Panc1 (cell line): Measurements from ENCODE around the gene DYRK2. TPM values are rescaled to one million over a fixed set of nuclear protein-coding genes. Genes with fewer than 3 reads are reported as not detected.

Experiments used
- ATAC-seq: fragments of 200-7000 bp; cut with Tn5 transposase; 2 replicates; pipeline ENCODE4 v1.9.1; 2020; ENCODE audit warnings: mild to moderate bottlenecking, moderate library complexity
- BruUV-seq: library from RNA; stranded (reverse); fragments of 400-500 nt; replicated peaks from 2 replicates; lab custom pipeline; 2021; lab: Mats Ljungman, UMichigan
- CTCF ChIA-PET: fragments of 300-600 bp; sonication (Branson Sonifier 250); formaldehyde crosslinking; loops from one replicate; lab custom pipeline; 2022; ENCODE audit warnings: antibody characterized with exemption; lab: Charles Lee
- POLR2A ChIA-PET: fragments of 300-600 bp; sonication (Branson Sonifier 250); formaldehyde crosslinking; loops from one replicate; lab custom pipeline; 2022; ENCODE audit warnings: antibody characterized with exemption; lab: Charles Lee
- DNase-seq: peaks from one replicate; pipeline ENCODE4 v3.0.0-alpha.2; 2010; ENCODE audit warnings: low read depth, low spot score
- H3K27ac ChIP-seq: 2 replicates; pipeline ENCODE4 v1.5.1; 2011; ENCODE audit warnings: mild to moderate bottlenecking, low read length, inconsistent platforms
- H3K27me3 ChIP-seq: fragments of 200-500 bp; sonication (Bioruptor generic); 2 replicates; pipeline ENCODE4 v1.6.0; 2014; ENCODE audit warnings: low read length, inconsistent platforms; ENCODE audit not compliant: control insufficient read depth, insufficient read depth
- H3K36me3 ChIP-seq: fragments of 200-500 bp; sonication (Bioruptor generic); 2 replicates; pipeline ENCODE4 v1.5.1; 2014; ENCODE audit warnings: inconsistent platforms, mild to moderate bottlenecking, low read length, moderate library complexity; ENCODE audit not compliant: control insufficient read depth, insufficient read depth
- H3K4me1 ChIP-seq: 2 replicates; pipeline ENCODE4 v1.5.1; 2011; ENCODE audit warnings: inconsistent platforms, mild to moderate bottlenecking, low read length, moderate library complexity; ENCODE audit not compliant: control insufficient read depth, insufficient read depth
- H3K4me3 ChIP-seq, 2 experiments: 2 replicates each; pipeline ENCODE4 v1.5.1; 2011 to 2012; ENCODE audit warnings: low read depth in 2 of 2, low read length in 2 of 2, mild to moderate bottlenecking in 2 of 2, inconsistent platforms in 1 of 2, moderate library complexity in 1 of 2
- H3K9me3 ChIP-seq: fragments of 200-500 bp; sonication (Bioruptor generic); 2 replicates; pipeline ENCODE4 v1.5.1; 2014; ENCODE audit warnings: low read depth, mild to moderate bottlenecking, inconsistent platforms, low read length, moderate library complexity; ENCODE audit not compliant: control insufficient read depth, insufficient read depth
- CTCF ChIP-seq: fragments of 450-650 bp; IDR thresholded peaks from 2 replicates; pipeline ENCODE4 v1.5.1; 2017; ENCODE audit warnings: mild to moderate bottlenecking
- POLR2AphosphoS5 ChIP-seq: IDR thresholded peaks from 2 replicates; pipeline ENCODE4 v1.6.1; 2012; ENCODE audit warnings: mild to moderate bottlenecking, low read depth, low read length, moderate library complexity
- REST ChIP-seq, 2 experiments: IDR thresholded peaks; 2 replicates each; pipeline ENCODE4 v1.6.1; 2011 to 2012; ENCODE audit warnings: low read depth in 2 of 2, control low read depth in 1 of 2, low read length in 1 of 2, mild to moderate bottlenecking in 1 of 2, moderate library complexity in 1 of 2; ENCODE audit not compliant: insufficient read depth in 1 of 2
- SIN3A ChIP-seq: IDR thresholded peaks from 2 replicates; pipeline ENCODE4 v1.6.1; 2012; ENCODE audit warnings: low read depth, mild to moderate bottlenecking, low read length, moderate library complexity, borderline replicate concordance; ENCODE audit not compliant: insufficient read depth
- TCF7L2 ChIP-seq: IDR thresholded peaks from 2 replicates; pipeline ENCODE4 v1.6.1; 2011; ENCODE audit warnings: mild to moderate bottlenecking, low read depth, low read length, inconsistent platforms
- in situ Hi-C: cut with HindIII; loops from 2 replicates; pipeline ENCODE4 v1.10.0; 2016; ENCODE audit warnings: low sequenced_read_pairs, low pct_unique_long_range_greater_than_20kb
- intact Hi-C: fragments of 100-400 bp; cut with micrococcal nuclease; formaldehyde crosslinking; loops from one replicate; pipeline ENCODE4 v1.10.0; 2022; ENCODE audit not compliant: unreplicated experiment
- total RNA-seq: library from RNA; stranded (reverse); gene quantifications from one replicate; pipeline ENCODE4 v1.2.1, GENCODE V29; 2021; ENCODE audit not compliant: unreplicated experiment

Gene DYRK2
- total RNA-seq, 1 experiment from 2014 or later = 9.9 TPM

DNA sequence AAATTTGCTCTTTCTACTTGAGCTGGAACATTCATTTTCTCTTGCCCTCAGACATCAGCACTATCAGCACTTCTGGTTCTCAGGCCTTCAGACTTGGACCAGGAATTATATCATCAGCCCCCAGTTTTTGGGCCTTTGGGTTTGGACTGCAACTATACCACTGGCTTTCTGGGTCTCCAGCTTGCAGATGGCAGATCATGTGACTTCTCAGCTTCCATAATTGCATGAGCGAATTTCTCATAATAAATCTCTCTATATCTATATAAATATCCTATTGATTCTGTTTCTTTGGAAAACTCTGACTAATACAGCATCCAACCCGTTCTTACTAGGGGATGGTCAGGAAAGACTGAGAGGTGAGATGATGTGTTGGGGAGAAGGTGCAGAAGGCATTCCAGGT, 22.4 kb upstream of the DYRK2 start:
- POLR2A ChIA-PET = no interaction called here
- Histone ChIP-seq H3K36me3 (no peaks in the 10 kb centered on the region), H3K4me1 (no peaks in the 10 kb centered on the region), H3K27me3 (peaks cover 1% of the 10 kb centered on the region), H3K9me3 (no peaks in the 10 kb centered on the region), H3K4me3 (no peak overlapping the region), H3K27ac (no peak overlapping the region)
- ATAC-seq = no peak
- TF ChIP-seq TCF7L2 (no peak), REST (IDR thresholded peaks at IDR 0.05; ENCODE audit: insufficient read depth in 1 of 2, low read depth in 2 of 2, low read length in 1 of 2) (no peak), POLR2AphosphoS5 (no peak), SIN3A (no peak), CTCF (no peak)
- DNase-seq = no peak
- in situ Hi-C loops (no loop called here), intact Hi-C loops (no loop called here)
- no TSS peak for BruUV-seq
- CTCF ChIA-PET = no interaction called here

DNA sequence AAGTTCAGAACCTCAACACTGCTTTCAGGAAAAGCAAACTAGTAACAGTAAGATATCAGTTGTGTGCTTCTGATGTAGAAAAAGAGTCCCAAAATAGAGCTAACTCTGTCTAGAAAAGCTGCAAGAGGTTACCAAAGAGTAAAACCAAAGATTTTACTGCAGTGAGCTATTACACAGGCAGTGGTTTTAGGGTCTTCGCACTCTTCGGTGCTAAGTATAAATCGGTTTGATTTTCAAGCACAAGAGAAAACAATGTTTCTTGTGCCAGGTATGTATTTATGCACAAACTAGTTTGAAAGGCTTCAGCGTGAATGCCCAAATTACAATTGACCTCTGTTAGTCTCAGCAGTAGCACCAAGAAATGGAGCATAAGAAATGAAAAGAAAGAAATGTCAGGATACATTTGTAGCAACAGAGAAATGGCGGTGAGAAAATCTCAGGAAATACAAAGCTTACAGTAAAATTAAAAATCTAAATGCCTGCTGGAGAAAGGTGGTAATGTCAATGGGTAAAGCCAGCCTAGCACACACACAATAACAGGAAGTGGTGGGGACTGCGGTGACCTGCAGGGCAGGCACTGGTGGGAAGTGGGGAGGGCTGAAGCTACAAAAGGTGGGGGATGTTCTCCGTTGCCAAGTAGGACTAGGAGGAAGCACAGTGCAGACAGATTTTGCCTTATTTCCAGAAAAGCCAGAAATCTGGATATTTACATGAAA, 18.0 kb upstream of the DYRK2 start:
- H3K4me3 ChIP-seq = no peak overlapping the region
- no peaks in the 10 kb centered on the region for H3K9me3 ChIP-seq
- ChIA-PET CTCF (no interaction called here), POLR2A (no interaction called here)
- H3K36me3 ChIP-seq = no peaks in the 10 kb centered on the region
- no peak for DNase-seq
- no TSS peak for BruUV-seq
- ATAC-seq = no peak
- intact Hi-C loops (no loop called here), in situ Hi-C loops (no loop called here)
- no peak for TF ChIP-seq REST (IDR thresholded peaks at IDR 0.05; ENCODE audit: insufficient read depth in 1 of 2, low read depth in 2 of 2, low read length in 1 of 2)
- TF ChIP-seq SIN3A = no peak
- TF ChIP-seq TCF7L2 = no peak
- no peak for TF ChIP-seq CTCF
- no peak for TF ChIP-seq POLR2AphosphoS5
- no peaks in the 10 kb centered on the region for H3K4me1 ChIP-seq
- peaks cover 4% of the 10 kb centered on the region for H3K27me3 ChIP-seq
- H3K27ac ChIP-seq = no peak overlapping the region
